ENCODE data around the gene ATP1A3.
A peak's percentile ranks its signal among the peaks of the same experiment; 100 is the strongest.

The ATP1A3 gene

DNA sequence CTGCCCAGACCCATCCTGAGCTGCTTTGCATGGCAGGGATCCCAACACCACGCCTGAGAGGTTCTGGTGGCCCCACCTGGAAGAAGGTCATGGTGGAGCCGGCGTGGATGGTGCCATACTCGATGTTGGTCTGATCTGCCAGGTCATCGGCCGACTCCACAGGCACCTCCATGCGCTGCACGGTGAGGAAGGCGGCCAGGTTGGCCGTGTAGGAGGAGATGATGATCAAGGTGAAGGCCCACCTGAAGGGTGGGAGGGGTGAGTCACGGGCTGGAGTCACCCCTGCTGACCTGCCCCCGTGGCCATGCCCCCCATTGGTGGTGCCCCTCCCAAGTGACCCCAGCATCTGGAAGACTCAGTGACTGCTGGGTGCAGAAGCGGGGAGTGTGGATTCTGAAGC, 12.5 kb upstream of the ATP1A3 start:
- no peak overlapping the region for H3K4me3 ChIP-seq (ENCODE audit: low read length)
- H3K36me3 ChIP-seq (ENCODE audit: insufficient read depth, low read length) = peaks cover 3% of the 10 kb centered on the region; the same call in 1 of the 2 replicates
- 90% methylated on average over 13 of the region's 13 CpGs for WGBS
- no peak overlapping the region for H3K27ac ChIP-seq (ENCODE audit: low read depth, low read length)
- no peaks in the 10 kb centered on the region for H3K4me1 ChIP-seq (ENCODE audit: insufficient read depth, low read length)
- H3K9me3 ChIP-seq (ENCODE audit: insufficient read depth, low read depth, low read length) = no peaks in the 10 kb centered on the region
- peaks cover 4% of the 10 kb centered on the region; the same call in 1 of the 2 replicates for H3K27me3 ChIP-seq (ENCODE audit: insufficient read depth, low read length)
- no peak overlapping the region for H3K9ac ChIP-seq (ENCODE audit: low read depth, low read length)

- Histone ChIP-seq H3K9ac (ENCODE audit: low read depth, low read length) (no peak overlapping the region), H3K4me3 (ENCODE audit: low read length) (no peak overlapping the region), H3K27me3 (ENCODE audit: insufficient read depth, low read length) (peaks cover 13% of the 10 kb centered on the region), H3K4me1 (ENCODE audit: insufficient read depth, low read length) (no peaks in the 10 kb centered on the region), H3K9me3 (ENCODE audit: insufficient read depth, low read depth, low read length) (no peaks in the 10 kb centered on the region), H3K27ac (ENCODE audit: low read depth, low read length) (no peak overlapping the region), H3K36me3 (ENCODE audit: insufficient read depth, low read length) (peaks cover 3% of the 10 kb centered on the region; the same call in 1 of the 2 replicates)
- WGBS = 96% methylated on average over 22 of the region's 22 CpGs
Observed at GRCh38 chr19:42005504-42005903, 11.5 kb upstream of the ATP1A3 start.

- no peak overlapping the region for H3K4me3 ChIP-seq (ENCODE audit: low read length)
- H3K9me3 ChIP-seq (ENCODE audit: insufficient read depth, low read depth, low read length) = no peaks in the 10 kb centered on the region
- WGBS = 88% methylated on average over 21 of the region's 21 CpGs
- H3K27ac ChIP-seq (ENCODE audit: low read depth, low read length) = no peak overlapping the region
- no peak overlapping the region for H3K9ac ChIP-seq (ENCODE audit: low read depth, low read length)
- H3K27me3 ChIP-seq (ENCODE audit: insufficient read depth, low read length) = peaks cover 30% of the 10 kb centered on the region
- no peaks in the 10 kb centered on the region for H3K4me1 ChIP-seq (ENCODE audit: insufficient read depth, low read length)
- H3K36me3 ChIP-seq (ENCODE audit: insufficient read depth, low read length) = peaks cover 3% of the 10 kb centered on the region; the same call in 1 of the 2 replicates
Observed at GRCh38 chr19:42003506-42004294, 9.7 kb upstream of the ATP1A3 start.

- Histone ChIP-seq H3K36me3 (ENCODE audit: insufficient read depth, low read length) (peaks cover 3% of the 10 kb centered on the region; the same call in 1 of the 2 replicates), H3K4me3 (ENCODE audit: low read length) (no peak overlapping the region), H3K27ac (ENCODE audit: low read depth, low read length) (no peak overlapping the region), H3K9me3 (ENCODE audit: insufficient read depth, low read depth, low read length) (no peaks in the 10 kb centered on the region), H3K9ac (ENCODE audit: low read depth, low read length) (no peak overlapping the region), H3K4me1 (ENCODE audit: insufficient read depth, low read length) (peaks cover 6% of the 10 kb centered on the region), H3K27me3 (ENCODE audit: insufficient read depth, low read length) (peaks cover 68% of the 10 kb centered on the region)
- 89% methylated on average over 7 of the region's 7 CpGs for WGBS
Observed at GRCh38 chr19:41999878-42000208, 5.8 kb upstream of the ATP1A3 start.

GRCh38 chr19:41999071-41999877, 5.2 kb upstream of the ATP1A3 start:
- no peak overlapping the region for H3K9ac ChIP-seq (ENCODE audit: low read depth, low read length)
- H3K27me3 ChIP-seq (ENCODE audit: insufficient read depth, low read length) = peaks cover 73% of the 10 kb centered on the region
- no peak overlapping the region for H3K27ac ChIP-seq (ENCODE audit: low read depth, low read length)
- peak overlapping the region; percentile 27; the same call in 1 of the 2 replicates for H3K4me3 ChIP-seq (ENCODE audit: low read length)
- H3K4me1 ChIP-seq (ENCODE audit: insufficient read depth, low read length) = peaks cover 6% of the 10 kb centered on the region
- peaks cover 3% of the 10 kb centered on the region; the same call in 1 of the 2 replicates for H3K36me3 ChIP-seq (ENCODE audit: insufficient read depth, low read length)
- 12% methylated on average over 55 of the region's 55 CpGs for WGBS
- no peaks in the 10 kb centered on the region for H3K9me3 ChIP-seq (ENCODE audit: insufficient read depth, low read depth, low read length)

- no peaks in the 10 kb centered on the region for H3K9me3 ChIP-seq (ENCODE audit: insufficient read depth, low read depth, low read length)
- peaks cover 3% of the 10 kb centered on the region; the same call in 1 of the 2 replicates for H3K36me3 ChIP-seq (ENCODE audit: insufficient read depth, low read length)
- peaks cover 81% of the 10 kb centered on the region for H3K27me3 ChIP-seq (ENCODE audit: insufficient read depth, low read length)
- peaks cover 7% of the 10 kb centered on the region for H3K4me1 ChIP-seq (ENCODE audit: insufficient read depth, low read length)
- H3K4me3 ChIP-seq (ENCODE audit: low read length) = peak overlapping the region; percentile 45; the same call in 1 of the 2 replicates
- no peak overlapping the region for H3K9ac ChIP-seq (ENCODE audit: low read depth, low read length)
- WGBS = 2% methylated on average over 64 of the region's 64 CpGs
- H3K27ac ChIP-seq (ENCODE audit: low read depth, low read length) = no peak overlapping the region
Observed at GRCh38 chr19:41998246-41999020, 4.4 kb upstream of the ATP1A3 start.

DNA sequence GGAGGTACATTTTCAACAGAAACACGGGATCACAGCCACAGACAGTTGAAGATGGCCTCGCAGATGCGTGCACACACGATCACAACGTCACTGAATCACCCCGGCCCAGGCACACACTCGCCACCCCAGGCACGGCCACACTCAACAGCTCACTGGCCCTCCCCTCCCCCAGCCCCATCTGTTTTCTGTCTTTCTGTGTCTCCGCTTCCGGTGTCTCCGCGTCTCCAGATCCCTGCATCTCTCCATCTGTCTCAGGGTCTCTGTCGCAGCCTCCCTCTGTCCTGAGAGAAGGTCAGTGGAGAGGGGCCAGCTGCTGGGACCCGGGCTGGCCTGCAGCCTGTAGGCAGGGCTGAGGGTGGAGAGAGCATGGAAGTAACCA, 3.8 kb upstream of the ATP1A3 start:
- H3K36me3 ChIP-seq (ENCODE audit: insufficient read depth, low read length) = peaks cover 3% of the 10 kb centered on the region; the same call in 1 of the 2 replicates
- H3K9me3 ChIP-seq (ENCODE audit: insufficient read depth, low read depth, low read length) = no peaks in the 10 kb centered on the region
- H3K27ac ChIP-seq (ENCODE audit: low read depth, low read length) = no peak overlapping the region
- WGBS = 4% methylated on average over 14 of the region's 14 CpGs
- no peak overlapping the region for H3K9ac ChIP-seq (ENCODE audit: low read depth, low read length)
- peaks cover 11% of the 10 kb centered on the region for H3K4me1 ChIP-seq (ENCODE audit: insufficient read depth, low read length)
- peak overlapping the region; percentile 45 for H3K4me3 ChIP-seq (ENCODE audit: low read length)
- peaks cover 85% of the 10 kb centered on the region for H3K27me3 ChIP-seq (ENCODE audit: insufficient read depth, low read length)

DNA sequence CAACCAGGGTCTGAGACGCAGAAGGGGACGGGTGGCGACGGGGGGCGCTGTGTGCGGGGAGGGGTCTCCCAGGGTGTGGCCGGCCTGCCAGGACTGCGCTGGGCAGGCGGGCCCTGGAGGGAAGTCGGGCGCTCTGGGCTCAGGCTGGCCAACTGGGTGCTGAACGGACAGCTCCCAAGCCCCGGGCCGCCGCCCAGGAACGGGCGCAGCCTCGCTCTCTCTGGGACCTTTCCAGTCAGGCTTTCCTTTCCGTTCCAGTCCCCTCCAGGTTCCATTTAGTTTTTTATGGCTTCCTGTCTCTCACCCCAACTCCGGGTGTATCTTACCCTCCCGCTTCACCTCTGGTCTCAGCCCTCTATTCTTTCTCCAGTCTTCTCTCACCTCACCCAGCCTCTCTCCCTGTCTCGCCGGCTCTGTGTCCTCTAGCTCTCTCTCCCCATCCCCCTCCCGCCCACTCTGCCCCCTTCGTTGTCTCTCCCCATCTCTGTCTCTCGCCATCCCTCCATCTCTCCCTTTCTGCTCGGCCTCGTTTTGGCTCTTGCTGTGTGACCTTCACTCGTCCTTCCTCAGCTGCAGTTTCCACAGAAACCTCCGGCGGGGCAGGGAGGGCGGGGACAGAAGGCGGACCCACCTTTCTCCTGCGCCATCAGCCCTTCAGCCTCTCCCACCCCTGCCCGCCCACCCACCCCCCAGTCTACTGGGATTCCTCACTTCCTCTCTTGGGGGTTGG, 3.3 kb upstream of the ATP1A3 start:
- Histone ChIP-seq H3K9me3 (ENCODE audit: insufficient read depth, low read depth, low read length) (no peaks in the 10 kb centered on the region), H3K9ac (ENCODE audit: low read depth, low read length) (no peak overlapping the region), H3K4me1 (ENCODE audit: insufficient read depth, low read length) (peaks cover 11% of the 10 kb centered on the region), H3K36me3 (ENCODE audit: insufficient read depth, low read length) (peaks cover 3% of the 10 kb centered on the region; the same call in 1 of the 2 replicates), H3K4me3 (ENCODE audit: low read length) (peak overlapping the region; percentile 45), H3K27ac (ENCODE audit: low read depth, low read length) (no peak overlapping the region), H3K27me3 (ENCODE audit: insufficient read depth, low read length) (peaks cover 85% of the 10 kb centered on the region)
- 2% methylated on average over 34 of the region's 35 CpGs for WGBS

DNA sequence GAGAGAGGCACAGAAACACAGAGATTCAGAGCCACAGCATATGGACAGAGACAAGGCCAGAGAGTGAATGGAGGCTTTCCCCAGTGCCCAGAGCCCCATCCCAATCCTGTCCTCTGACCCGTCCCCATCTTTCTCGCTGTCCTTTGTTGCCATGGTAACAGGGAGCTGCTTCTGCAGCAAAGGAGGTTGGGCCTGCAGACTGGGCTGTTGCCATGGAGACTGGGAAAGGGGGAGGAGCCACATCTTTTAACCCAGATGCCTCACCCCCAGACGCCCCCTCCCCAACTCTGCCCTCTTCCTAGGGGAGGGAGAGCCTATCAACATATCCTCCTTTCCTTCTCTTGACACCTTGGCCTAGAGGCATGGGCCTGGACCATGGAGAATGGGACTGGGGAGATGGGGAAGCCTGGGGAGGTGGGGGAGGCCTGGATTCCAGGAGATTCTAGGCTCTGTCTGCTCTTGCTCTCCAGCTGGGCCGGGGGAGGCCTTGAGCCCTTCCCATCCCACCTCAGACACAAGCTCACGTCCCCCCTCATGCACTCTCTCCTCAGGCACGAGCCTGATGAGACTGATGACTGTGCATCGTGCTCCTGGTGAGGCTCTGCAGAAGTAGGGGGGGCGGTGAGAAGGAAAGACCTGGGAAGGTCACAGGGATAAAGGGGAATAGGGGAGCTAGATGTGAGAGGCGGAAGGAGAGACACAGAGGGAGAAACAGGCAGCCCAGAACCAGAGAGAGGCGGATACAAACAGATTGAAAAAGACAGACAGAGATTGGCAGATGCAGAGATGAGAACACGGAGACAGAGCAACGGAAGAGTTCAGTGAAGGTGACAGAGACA, 2.1 kb upstream of the ATP1A3 start:
- Histone ChIP-seq H3K4me3 (ENCODE audit: low read length) (no peak overlapping the region), H3K27ac (ENCODE audit: low read depth, low read length) (no peak overlapping the region), H3K4me1 (ENCODE audit: insufficient read depth, low read length) (peaks cover 11% of the 10 kb centered on the region), H3K36me3 (ENCODE audit: insufficient read depth, low read length) (no peaks in the 10 kb centered on the region), H3K9me3 (ENCODE audit: insufficient read depth, low read depth, low read length) (no peaks in the 10 kb centered on the region), H3K27me3 (ENCODE audit: insufficient read depth, low read length) (peaks cover 78% of the 10 kb centered on the region), H3K9ac (ENCODE audit: low read depth, low read length) (no peak overlapping the region)
- 45% methylated on average over 11 of the region's 12 CpGs for WGBS

Data from HUES64 (cell line).